GM18858 (cell line): Measurements from ENCODE around the gene AKR1C8.

ENCODE experiments used
- ATAC-seq: cut with Tn5 transposase; IDR thresholded peaks from one replicate; pipeline ENCODE4 v1.9.1; 2021; ENCODE audit not compliant: unreplicated experiment

AKR1C8 gene

GRCh38 chr10:5108658-5109416 is 76.1 kb downstream of the AKR1C8 start:
- no peak for ATAC-seq

- ATAC-seq: no peak
Observed at GRCh38 chr10:5107860-5108526, 77.0 kb downstream of the AKR1C8 start.

- ATAC-seq: no peak
Observed at GRCh38 chr10:5106553-5106952, 78.4 kb downstream of the AKR1C8 start.

DNA sequence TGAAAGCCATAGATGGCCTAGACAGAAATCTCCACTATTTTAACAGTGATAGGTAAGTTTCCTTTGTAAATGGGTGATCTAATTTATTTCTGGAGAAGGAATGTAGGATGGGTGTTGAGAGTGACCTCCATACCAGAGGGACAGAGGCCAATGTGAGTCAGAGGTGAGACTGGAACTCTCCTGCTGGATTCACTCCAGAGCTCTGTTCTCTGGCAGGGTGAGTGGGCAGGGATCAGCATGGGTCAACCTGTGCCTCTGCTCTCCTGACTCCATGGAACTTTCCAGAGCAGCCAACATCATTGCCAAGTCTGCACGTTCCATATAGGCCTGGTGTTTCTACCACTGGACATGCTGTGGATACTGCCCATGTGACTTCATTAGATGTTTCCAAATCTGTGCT is 79.3 kb downstream of the AKR1C8 start:
- no peak for ATAC-seq
